ENCODE measurements around the gene RBM20.
"Not testable (repeated sequence)": the region's sequence is repeated elsewhere in the genome, so short reads cannot be mapped to it uniquely, and the experiment has no call there.

Gene RBM20

GRCh38 chr10:110637558-110638053 lies 6.5 kb upstream of the RBM20 start:
- no peak for DNase-seq (ENCODE audit: low read depth, low spot score)
- ChIA-PET CTCF (interaction anchor here (0.9 to 1.4 kb wide), 4 partner anchors 12 to 35 kb away, joined by 3 to 5 read pairs (median 4); no protein-coding TSS in a partner anchor), POLR2A (interaction anchor here (0.6 kb wide), 1 partner anchor 166 kb away, joined by 6 read pairs; no protein-coding TSS in a partner anchor)
- no peak overlapping the region for H3K4me3 ChIP-seq (ENCODE audit: low read depth, low read length)
- TF ChIP-seq CTCF (IDR thresholded peaks at IDR 0.05; ENCODE audit: insufficient read depth, low read length, missing control alignments) = no peak

GRCh38 chr10:110638319-110638718 lies 5.8 kb upstream of the RBM20 start:
- ChIA-PET CTCF (interaction anchor here (1.4 to 2.2 kb wide), 2 partner anchors 27 to 34 kb away, joined by 3 to 6 read pairs; no protein-coding TSS in a partner anchor), POLR2A (interaction anchor here (0.6 kb wide), 1 partner anchor 165 kb away, joined by 6 read pairs; no protein-coding TSS in a partner anchor)
- no peak overlapping the region for H3K4me3 ChIP-seq (ENCODE audit: low read depth, low read length)
- DNase-seq (ENCODE audit: low read depth, low spot score) = no peak
- no peak for TF ChIP-seq CTCF (IDR thresholded peaks at IDR 0.05; ENCODE audit: insufficient read depth, low read length, missing control alignments)

GRCh38 chr10:110639046-110639445 lies 5.1 kb upstream of the RBM20 start:
- POLR2A ChIA-PET; DNase-seq (ENCODE audit: low read depth, low spot score); H3K4me3 ChIP-seq (ENCODE audit: low read depth, low read length): not testable (repeated sequence)
- CTCF ChIA-PET = interaction anchor here (1.4 to 2.2 kb wide), 2 partner anchors 28 to 33 kb away, joined by 3 to 6 read pairs; no protein-coding TSS in a partner anchor

- POLR2A ChIA-PET; DNase-seq (ENCODE audit: low read depth, low spot score); H3K4me3 ChIP-seq (ENCODE audit: low read depth, low read length): not testable (repeated sequence)
- CTCF ChIA-PET = interaction anchor here (2.2 kb wide), 1 partner anchor 32 kb away, joined by 6 read pairs; no protein-coding TSS in a partner anchor
Measured at GRCh38 chr10:110639858-110640257, 4.3 kb upstream of the RBM20 start.

GRCh38 chr10:110641256-110641655 lies 2.9 kb upstream of the RBM20 start:
- no peak overlapping the region for H3K4me3 ChIP-seq (ENCODE audit: low read depth, low read length)
- no peak for DNase-seq (ENCODE audit: low read depth, low spot score)
- TF ChIP-seq CTCF (IDR thresholded peaks at IDR 0.05; ENCODE audit: insufficient read depth, low read length, missing control alignments) = no peak
- ChIA-PET CTCF (interaction anchor here (1.5 to 2.0 kb wide), 3 partner anchors 21 to 42 kb away, joined by 3 to 5 read pairs (median 3); no protein-coding TSS in a partner anchor), POLR2A (no interaction called here)

GRCh38 chr10:110642204-110643034 lies 1.7 kb upstream of the RBM20 start:
- no peak overlapping the region for H3K4me3 ChIP-seq (ENCODE audit: low read depth, low read length)
- CTCF ChIA-PET = interaction anchor here (1.1 to 2.0 kb wide), 6 partner anchors 19 to 41 kb away, joined by 3 to 5 read pairs (median 4); no protein-coding TSS in a partner anchor
- TF ChIP-seq CTCF (IDR thresholded peaks at IDR 0.05; ENCODE audit: insufficient read depth, low read length, missing control alignments) = no peak
- DNase-seq (ENCODE audit: low read depth, low spot score) = no peak
- POLR2A ChIA-PET = no interaction called here

GRCh38 chr10:110643035-110643652 lies 992 bp upstream of the RBM20 start:
- no peak for TF ChIP-seq CTCF (IDR thresholded peaks at IDR 0.05; ENCODE audit: insufficient read depth, low read length, missing control alignments)
- ChIA-PET CTCF (interaction anchor here (1.2 to 1.5 kb wide), 2 partner anchors 20 to 29 kb away, joined by 4 read pairs; no protein-coding TSS in a partner anchor), POLR2A (no interaction called here)
- no peak for DNase-seq (ENCODE audit: low read depth, low spot score)
- peak overlapping the region; percentile 61 for H3K4me3 ChIP-seq (ENCODE audit: low read depth, low read length)

Data from AG04449 (cell line).